Ishikawa (cell line): ENCODE data around the gene TMEM108.

Experiments used
- CEBPB ChIP-seq: IDR thresholded peaks from 2 replicates; pipeline ENCODE4 v1.6.1; 2012
- CREB1 ChIP-seq: IDR thresholded peaks from 2 replicates; pipeline ENCODE4 v1.6.1; 2012; ENCODE audit warnings: low read depth
- EGR1 ChIP-seq: IDR thresholded peaks from 2 replicates; pipeline ENCODE4 v1.6.1; 2012
- EP300 ChIP-seq: IDR thresholded peaks from 2 replicates; pipeline ENCODE4 v1.6.1; 2012; ENCODE audit warnings: borderline replicate concordance
- FOXM1 ChIP-seq: IDR thresholded peaks from 2 replicates; pipeline ENCODE4 v1.6.1; 2012; ENCODE audit warnings: low read depth, borderline replicate concordance
- MAX ChIP-seq: IDR thresholded peaks from 2 replicates; pipeline ENCODE4 v1.6.1; 2012
- NFIC ChIP-seq: IDR thresholded peaks from 2 replicates; pipeline ENCODE4 v1.6.1; 2012
- RAD21 ChIP-seq: IDR thresholded peaks from 2 replicates; pipeline ENCODE4 v1.6.1; 2012; ENCODE audit warnings: low read depth
- TAF1 ChIP-seq: IDR thresholded peaks from 2 replicates; pipeline ENCODE4 v1.6.1; 2012; ENCODE audit warnings: low read depth, mild to moderate bottlenecking

GRCh38 chr3:133246119-133246518, 207.9 kb downstream of the TMEM108 start:
- TF ChIP-seq MAX: no peak
- TF ChIP-seq TAF1: no peak
- TF ChIP-seq EP300: no peak
- TF ChIP-seq FOXM1: no peak
- TF ChIP-seq CREB1: no peak
- TF ChIP-seq NFIC: no peak
- no peak for TF ChIP-seq EGR1
- no peak for TF ChIP-seq RAD21
- TF ChIP-seq CEBPB: no peak
